Measurements from ENCODE around the gene MEGF6.

DNA sequence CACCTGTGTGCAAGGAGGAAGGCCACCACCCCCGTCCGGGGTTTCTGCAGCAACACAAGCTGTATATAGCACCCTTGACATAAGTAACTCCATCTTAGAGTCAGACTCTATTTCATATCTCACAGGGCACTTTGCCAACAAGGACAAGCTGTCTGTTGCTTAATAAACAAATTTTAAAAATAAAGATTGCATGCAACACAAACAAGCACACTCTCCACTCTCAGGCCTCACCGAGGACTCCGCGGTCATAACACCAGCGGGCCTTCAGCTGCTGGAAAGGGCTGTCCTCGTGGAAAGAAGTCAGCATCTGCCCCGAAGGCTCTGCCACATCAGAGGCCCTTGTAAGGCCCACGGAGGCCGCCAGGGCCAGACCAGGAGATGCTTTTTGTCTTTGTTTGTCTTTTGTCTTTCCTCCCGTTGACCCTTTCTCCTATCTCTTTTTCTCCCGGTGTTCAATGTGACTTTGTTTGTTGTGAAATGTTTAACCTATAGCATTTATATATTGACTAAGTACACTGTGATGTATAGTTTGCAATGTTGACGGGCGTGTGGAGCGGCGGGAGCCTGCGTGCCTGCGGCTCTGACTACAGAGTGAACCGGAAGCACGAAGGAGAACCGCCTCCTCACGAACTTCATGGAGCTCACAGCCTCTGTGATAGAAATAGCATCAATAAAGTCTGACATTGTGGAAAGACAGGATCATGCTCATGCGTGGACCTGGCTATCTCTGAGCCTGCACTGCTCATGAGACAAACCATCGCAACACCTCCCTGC lies 24.1 kb downstream of the MEGF6 start:
- TF ChIP-seq, protein P1, sequence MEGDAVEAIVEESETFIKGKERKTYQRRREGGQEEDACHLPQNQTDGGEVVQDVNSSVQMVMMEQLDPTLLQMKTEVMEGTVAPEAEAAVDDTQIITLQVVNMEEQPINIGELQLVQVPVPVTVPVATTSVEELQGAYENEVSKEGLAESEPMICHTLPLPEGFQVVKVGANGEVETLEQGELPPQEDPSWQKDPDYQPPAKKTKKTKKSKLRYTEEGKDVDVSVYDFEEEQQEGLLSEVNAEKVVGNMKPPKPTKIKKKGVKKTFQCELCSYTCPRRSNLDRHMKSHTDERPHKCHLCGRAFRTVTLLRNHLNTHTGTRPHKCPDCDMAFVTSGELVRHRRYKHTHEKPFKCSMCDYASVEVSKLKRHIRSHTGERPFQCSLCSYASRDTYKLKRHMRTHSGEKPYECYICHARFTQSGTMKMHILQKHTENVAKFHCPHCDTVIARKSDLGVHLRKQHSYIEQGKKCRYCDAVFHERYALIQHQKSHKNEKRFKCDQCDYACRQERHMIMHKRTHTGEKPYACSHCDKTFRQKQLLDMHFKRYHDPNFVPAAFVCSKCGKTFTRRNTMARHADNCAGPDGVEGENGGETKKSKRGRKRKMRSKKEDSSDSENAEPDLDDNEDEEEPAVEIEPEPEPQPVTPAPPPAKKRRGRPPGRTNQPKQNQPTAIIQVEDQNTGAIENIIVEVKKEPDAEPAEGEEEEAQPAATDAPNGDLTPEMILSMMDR (IDR thresholded peaks at IDR 0.05; ENCODE audit: extremely low read depth in 1 of 2, insufficient read depth in 1 of 2, low read depth in 1 of 2, low read length in 2 of 2) = no peak
- TF ChIP-seq POLR2A (IDR thresholded peaks at IDR 0.05; ENCODE audit: low read depth, low read length) = no peak
- TF ChIP-seq EZH2 (IDR thresholded peaks at IDR 0.05; ENCODE audit: borderline replicate concordance, low read depth, low read length, severe bottlenecking) = no peak
- TF ChIP-seq, protein P2, sequence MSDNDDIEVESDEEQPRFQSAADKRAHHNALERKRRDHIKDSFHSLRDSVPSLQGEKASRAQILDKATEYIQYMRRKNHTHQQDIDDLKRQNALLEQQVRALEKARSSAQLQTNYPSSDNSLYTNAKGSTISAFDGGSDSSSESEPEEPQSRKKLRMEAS (IDR thresholded peaks at IDR 0.05; ENCODE audit: insufficient read depth, insufficient read length) = no peak
- no peak for TF ChIP-seq POLR2AphosphoS5 (IDR thresholded peaks at IDR 0.05; ENCODE audit: insufficient read depth, low read depth, low read length)
- TF ChIP-seq MYC (IDR thresholded peaks at IDR 0.05; ENCODE audit: low read depth, low read length) = no peak
- TF ChIP-seq GATA2 (IDR thresholded peaks at IDR 0.05; ENCODE audit: insufficient read depth, insufficient read length, low read depth, low read length) = no peak

All from endothelial cell of umbilical vein (primary cell).